Caco-2 (cell line): ENCODE data around the gene THSD7A. TPM values are rescaled to one million over a fixed set of nuclear protein-coding genes. Genes with fewer than 3 reads are reported as not detected.

Experiments used
- BruUV-seq: library from RNA; stranded (reverse); fragments of 400-500 nt; replicated peaks from 2 replicates; lab custom pipeline; 2021; lab: Mats Ljungman, UMichigan
- CTCF ChIA-PET: fragments of 300-600 bp; sonication (Branson Sonifier 250); formaldehyde crosslinking; loops from one replicate; lab custom pipeline; 2022; ENCODE audit warnings: antibody characterized with exemption; lab: Charles Lee
- POLR2A ChIA-PET: fragments of 300-600 bp; sonication (Branson Sonifier 250); formaldehyde crosslinking; loops from one replicate; lab custom pipeline; 2022; ENCODE audit warnings: antibody characterized with exemption; lab: Charles Lee
- DNase-seq, 2 experiments: peaks; one replicate each; pipeline versions ENCODE4 v3.0.0 to v3.0.0-alpha.2; 2020 to 2022
- H3K27me3 ChIP-seq: replicated peaks from 2 replicates; pipeline ENCODE4 v1.6.0; 2011; ENCODE audit warnings: low read length; ENCODE audit not compliant: control insufficient read depth, insufficient read depth
- H3K36me3 ChIP-seq: 2 replicates; pipeline ENCODE4 v1.5.1; 2011; ENCODE audit warnings: low read length; ENCODE audit not compliant: control insufficient read depth, insufficient read depth
- H3K4me1 ChIP-seq: fragments of 250-450 bp; sonication (Bioruptor Pico); 2 replicates; pipeline ENCODE4 v1.5.1; 2020; ENCODE audit warnings: mild to moderate bottlenecking
- H3K4me3 ChIP-seq: 2 replicates; pipeline ENCODE4 v1.5.1; 2011; ENCODE audit warnings: low read depth, mild to moderate bottlenecking, control low read depth, low read length
- H3K9me3 ChIP-seq: fragments of 250-450 bp; sonication (Bioruptor Pico); 2 replicates; pipeline ENCODE4 v1.5.1; 2020; ENCODE audit warnings: mild to moderate bottlenecking, moderate library complexity
- H3K27ac Mint-ChIP-seq: one replicate; pipeline ENCODE4 v1.8.0; 2022; ENCODE audit warnings: mixed read lengths; ENCODE audit not compliant: unreplicated experiment
- H3K27me3 Mint-ChIP-seq: one replicate; pipeline ENCODE4 v1.8.0; 2022; ENCODE audit warnings: mixed read lengths; ENCODE audit not compliant: insufficient read depth, unreplicated experiment
- H3K36me3 Mint-ChIP-seq: one replicate; pipeline ENCODE4 v1.8.0; 2022; ENCODE audit warnings: mild to moderate bottlenecking, mixed read lengths; ENCODE audit not compliant: insufficient read depth, unreplicated experiment
- H3K4me1 Mint-ChIP-seq: one replicate; pipeline ENCODE4 v1.8.0; 2022; ENCODE audit warnings: low read depth, mixed read lengths; ENCODE audit not compliant: unreplicated experiment
- H3K4me3 Mint-ChIP-seq: one replicate; pipeline ENCODE4 v1.8.0; 2022; ENCODE audit warnings: mild to moderate bottlenecking, moderate library complexity, mixed read lengths; ENCODE audit not compliant: unreplicated experiment
- H3K9me3 Mint-ChIP-seq: one replicate; pipeline ENCODE4 v1.8.0; 2022; ENCODE audit warnings: mixed read lengths; ENCODE audit not compliant: unreplicated experiment
- intact Hi-C: fragments of 100-400 bp; cut with micrococcal nuclease; formaldehyde crosslinking; loops from one replicate; pipeline ENCODE4 v1.10.0; 2022; ENCODE audit not compliant: unreplicated experiment
- total RNA-seq: library from RNA; stranded (reverse); gene quantifications from 2 replicates; pipeline ENCODE4 v1.2.3, GENCODE V29; 2022
- TF ChIP-seq, protein P1 (sequence below), 2 experiments: fragments of 200-600 bp in 1 of 2; IDR thresholded peaks; 1 replicate in 1 of 2; 2 replicates in 1 of 2; pipeline versions ENCODE4 v1.5.1 to v1.8.0; 2011 to 2022; ENCODE audit warnings: antibody characterized with exemption in 1 of 2, control low read depth in 1 of 2, inconsistent platforms in 1 of 2, low read depth in 1 of 2, low read length in 1 of 2, mild to moderate bottlenecking in 1 of 2, moderate library complexity in 1 of 2; ENCODE audit not compliant: insufficient read depth in 1 of 2, severe bottlenecking in 1 of 2, unreplicated experiment in 1 of 2

THSD7A gene
- total RNA-seq, 1 experiment from 2014 or later, result 0.05 TPM

DNA sequence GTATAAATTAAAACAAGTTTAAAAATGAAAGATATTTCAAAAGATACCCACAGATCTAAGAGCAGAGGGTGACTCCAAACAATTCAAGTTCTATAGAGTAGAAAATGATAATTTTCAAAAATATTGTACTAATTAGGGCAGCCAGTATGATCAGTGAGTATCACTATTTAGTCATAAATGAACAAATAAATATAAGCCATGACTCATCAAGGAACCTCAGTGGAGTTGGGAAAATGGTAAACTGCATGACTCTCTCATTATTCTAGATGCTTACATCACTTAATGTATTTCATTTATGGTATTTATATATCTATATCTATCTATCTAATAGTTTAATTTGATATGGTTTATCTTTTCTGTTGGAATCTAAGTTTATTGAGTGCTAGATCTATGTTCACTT is 94.3 kb downstream of the THSD7A start:
- H3K4me1 ChIP-seq, result no peaks in the 10 kb centered on the region
- no peaks in the 10 kb centered on the region for H3K27me3 ChIP-seq
- TF ChIP-seq, protein P1, sequence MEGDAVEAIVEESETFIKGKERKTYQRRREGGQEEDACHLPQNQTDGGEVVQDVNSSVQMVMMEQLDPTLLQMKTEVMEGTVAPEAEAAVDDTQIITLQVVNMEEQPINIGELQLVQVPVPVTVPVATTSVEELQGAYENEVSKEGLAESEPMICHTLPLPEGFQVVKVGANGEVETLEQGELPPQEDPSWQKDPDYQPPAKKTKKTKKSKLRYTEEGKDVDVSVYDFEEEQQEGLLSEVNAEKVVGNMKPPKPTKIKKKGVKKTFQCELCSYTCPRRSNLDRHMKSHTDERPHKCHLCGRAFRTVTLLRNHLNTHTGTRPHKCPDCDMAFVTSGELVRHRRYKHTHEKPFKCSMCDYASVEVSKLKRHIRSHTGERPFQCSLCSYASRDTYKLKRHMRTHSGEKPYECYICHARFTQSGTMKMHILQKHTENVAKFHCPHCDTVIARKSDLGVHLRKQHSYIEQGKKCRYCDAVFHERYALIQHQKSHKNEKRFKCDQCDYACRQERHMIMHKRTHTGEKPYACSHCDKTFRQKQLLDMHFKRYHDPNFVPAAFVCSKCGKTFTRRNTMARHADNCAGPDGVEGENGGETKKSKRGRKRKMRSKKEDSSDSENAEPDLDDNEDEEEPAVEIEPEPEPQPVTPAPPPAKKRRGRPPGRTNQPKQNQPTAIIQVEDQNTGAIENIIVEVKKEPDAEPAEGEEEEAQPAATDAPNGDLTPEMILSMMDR (IDR thresholded peaks at IDR 0.05; ENCODE audit: insufficient read depth in 1 of 2, low read depth in 1 of 2, low read length in 1 of 2, severe bottlenecking in 1 of 2, unreplicated experiment in 1 of 2), result no peak
- ChIA-PET POLR2A (no interaction called here), CTCF (no interaction called here)
- H3K4me3 ChIP-seq, result no peak overlapping the region
- no peaks in the 10 kb centered on the region for H3K9me3 ChIP-seq
- Mint-ChIP-seq H3K36me3 (no peaks in the 10 kb centered on the region), H3K4me1 (no peaks in the 10 kb centered on the region), H3K4me3 (no peak overlapping the region), H3K9me3 (no peaks in the 10 kb centered on the region), H3K27me3 (no peaks in the 10 kb centered on the region), H3K27ac (no peak overlapping the region)
- BruUV-seq, result no TSS peak
- no peaks in the 10 kb centered on the region for H3K36me3 ChIP-seq
- intact Hi-C loops, result no loop called here
- no peak for DNase-seq

DNA sequence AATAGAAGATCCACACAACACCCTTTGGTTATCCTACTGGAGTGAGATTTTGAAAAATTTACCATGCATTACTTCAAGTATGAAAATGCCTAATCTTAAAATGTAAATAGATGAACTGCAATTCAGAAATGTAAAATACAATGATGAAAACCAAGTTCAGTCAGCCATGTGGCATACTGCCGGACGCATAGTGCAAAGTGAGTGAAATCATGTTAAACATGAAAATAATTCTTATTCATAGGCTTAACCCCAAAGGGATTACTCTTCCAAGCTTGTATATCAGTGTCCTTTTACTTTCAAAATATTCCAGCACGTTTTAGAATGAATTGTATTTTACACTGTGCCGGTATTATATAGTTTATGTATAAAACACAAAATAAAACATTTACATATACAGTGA is 99.8 kb downstream of the THSD7A start:
- TF ChIP-seq, protein P1 (IDR thresholded peaks at IDR 0.05; ENCODE audit: insufficient read depth in 1 of 2, low read depth in 1 of 2, low read length in 1 of 2, severe bottlenecking in 1 of 2, unreplicated experiment in 1 of 2), result no peak
- Histone ChIP-seq H3K36me3 (no peaks in the 10 kb centered on the region), H3K4me3 (no peak overlapping the region), H3K27me3 (no peaks in the 10 kb centered on the region), H3K4me1 (no peaks in the 10 kb centered on the region), H3K9me3 (no peaks in the 10 kb centered on the region)
- Mint-ChIP-seq H3K36me3 (no peaks in the 10 kb centered on the region), H3K27me3 (no peaks in the 10 kb centered on the region), H3K4me3 (no peak overlapping the region), H3K27ac (no peak overlapping the region), H3K4me1 (no peaks in the 10 kb centered on the region), H3K9me3 (no peaks in the 10 kb centered on the region)
- intact Hi-C loops, result no loop called here
- no TSS peak for BruUV-seq
- ChIA-PET CTCF (no interaction called here), POLR2A (no interaction called here)
- DNase-seq, result no peak

DNA sequence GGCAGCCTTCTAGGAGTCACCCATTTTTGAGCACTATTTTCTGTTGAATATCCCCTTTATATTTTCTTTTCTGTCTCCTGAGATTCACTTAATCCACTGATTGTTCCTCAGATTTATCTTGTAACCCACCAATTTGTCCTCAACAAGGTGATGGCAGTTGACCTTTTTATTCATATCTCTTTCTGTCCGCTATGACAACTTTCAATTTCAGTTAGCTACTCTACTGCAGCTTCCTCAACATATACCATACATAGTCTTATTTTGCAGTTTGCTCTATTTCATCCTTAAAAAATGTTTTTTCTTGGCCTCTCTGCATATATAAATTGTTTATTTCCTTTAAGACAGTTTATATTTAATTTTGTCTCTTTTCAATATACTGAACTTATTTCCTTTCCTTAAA is 101.3 kb downstream of the THSD7A start:
- Mint-ChIP-seq H3K4me1 (no peaks in the 10 kb centered on the region), H3K27me3 (peaks cover 2% of the 10 kb centered on the region), H3K9me3 (no peaks in the 10 kb centered on the region), H3K27ac (no peak overlapping the region), H3K36me3 (no peaks in the 10 kb centered on the region), H3K4me3 (no peak overlapping the region)
- Histone ChIP-seq H3K36me3 (no peaks in the 10 kb centered on the region), H3K27me3 (no peaks in the 10 kb centered on the region), H3K4me3 (no peak overlapping the region), H3K9me3 (no peaks in the 10 kb centered on the region), H3K4me1 (no peaks in the 10 kb centered on the region)
- DNase-seq, result no peak
- intact Hi-C loops, result no loop called here
- TF ChIP-seq, protein P1 (IDR thresholded peaks at IDR 0.05; ENCODE audit: insufficient read depth in 1 of 2, low read depth in 1 of 2, low read length in 1 of 2, severe bottlenecking in 1 of 2, unreplicated experiment in 1 of 2), result no peak
- POLR2A ChIA-PET, result no interaction called here
- CTCF ChIA-PET, result no interaction called here
- no TSS peak for BruUV-seq
